Measurements from ENCODE around the gene NT5DC1.

The NT5DC1 gene

GRCh38 chr6:116127771-116128493 is 27.3 kb downstream of the NT5DC1 start:
- Mint-ChIP-seq H3K9me3 (no peaks in the 10 kb centered on the region), H3K4me1 (ENCODE audit: low read depth in 2 of 2) (no peaks in the 10 kb centered on the region), H3K36me3 (ENCODE audit: insufficient read depth) (peaks cover 7% of the 10 kb centered on the region), H3K4me3 (no peak overlapping the region), H3K27me3 (no peaks in the 10 kb centered on the region), H3K27ac (no peak overlapping the region)
- ATAC-seq (replicated peaks) (no peak), DNase-seq (no peak)

GRCh38 chr6:116133453-116133852 is 32.8 kb downstream of the NT5DC1 start:
- Mint-ChIP-seq H3K27me3 (no peaks in the 10 kb centered on the region), H3K36me3 (ENCODE audit: insufficient read depth) (peaks cover 8% of the 10 kb centered on the region), H3K4me3 (no peak overlapping the region), H3K4me1 (ENCODE audit: low read depth in 2 of 2) (peaks cover 22 to 28% of the 10 kb centered on the region in 2 donors), H3K9me3 (no peaks in the 10 kb centered on the region), H3K27ac (no peak overlapping the region)
- DNase-seq: no peak
- no peak for ATAC-seq (replicated peaks)

GRCh38 chr6:116136373-116136772 is 35.7 kb downstream of the NT5DC1 start:
- peak overlapping the region; percentile 84 to 88 for H3K27ac Mint-ChIP-seq
- no peaks in the 10 kb centered on the region for H3K9me3 Mint-ChIP-seq
- no peak for ATAC-seq (replicated peaks)
- peak overlapping the region; percentile 50 to 54 for H3K4me3 Mint-ChIP-seq
- no peaks in the 10 kb centered on the region for H3K27me3 Mint-ChIP-seq
- H3K36me3 Mint-ChIP-seq (ENCODE audit: insufficient read depth): peaks cover 11% of the 10 kb centered on the region
- H3K4me1 Mint-ChIP-seq (ENCODE audit: low read depth in 2 of 2): peaks cover 25 to 28% of the 10 kb centered on the region in 2 donors
- DNase-seq: no peak

- DNase-seq: peak; percentile 17 to 33 (median 29)
- peak overlapping the region; percentile 50 to 54 for H3K4me3 Mint-ChIP-seq
- H3K4me1 Mint-ChIP-seq (ENCODE audit: low read depth in 2 of 2): peaks cover 25 to 28% of the 10 kb centered on the region in 2 donors
- peak overlapping the region; percentile 84 to 88 for H3K27ac Mint-ChIP-seq
- H3K36me3 Mint-ChIP-seq (ENCODE audit: insufficient read depth): peaks cover 11% of the 10 kb centered on the region
- H3K27me3 Mint-ChIP-seq: no peaks in the 10 kb centered on the region
- no peaks in the 10 kb centered on the region for H3K9me3 Mint-ChIP-seq
- ATAC-seq (replicated peaks): peak; percentile 92
Observed at GRCh38 chr6:116136933-116137340, 36.3 kb downstream of the NT5DC1 start.

- H3K36me3 Mint-ChIP-seq (ENCODE audit: insufficient read depth): peaks cover 15% of the 10 kb centered on the region
- no peaks in the 10 kb centered on the region for H3K27me3 Mint-ChIP-seq
- peak overlapping the region; percentile 26 to 54 for H3K27ac Mint-ChIP-seq
- no peak for ATAC-seq (replicated peaks)
- H3K4me3 Mint-ChIP-seq: no peak overlapping the region
- peaks cover 17 to 18% of the 10 kb centered on the region in 2 donors for H3K4me1 Mint-ChIP-seq (ENCODE audit: low read depth in 2 of 2)
- H3K9me3 Mint-ChIP-seq: no peaks in the 10 kb centered on the region
- no peak for DNase-seq
Observed at GRCh38 chr6:116139917-116140316, 39.3 kb downstream of the NT5DC1 start.

- H3K27ac Mint-ChIP-seq: no peak overlapping the region
- H3K4me3 Mint-ChIP-seq: no peak overlapping the region
- no peaks in the 10 kb centered on the region for H3K27me3 Mint-ChIP-seq
- ATAC-seq (replicated peaks): no peak
- no peaks in the 10 kb centered on the region for H3K9me3 Mint-ChIP-seq
- no peak for DNase-seq
- peaks cover 3 to 5% of the 10 kb centered on the region in 2 donors for H3K4me1 Mint-ChIP-seq (ENCODE audit: low read depth in 2 of 2)
- peaks cover 11% of the 10 kb centered on the region for H3K36me3 Mint-ChIP-seq (ENCODE audit: insufficient read depth)
Observed at GRCh38 chr6:116144605-116145004, 44.0 kb downstream of the NT5DC1 start.

- no peaks in the 10 kb centered on the region for H3K27me3 Mint-ChIP-seq
Observed at GRCh38 chr6:116145803-116146675, 45.4 kb downstream of the NT5DC1 start.

GRCh38 chr6:116152620-116153019 is 52.0 kb downstream of the NT5DC1 start:
- Mint-ChIP-seq H3K27me3 (no peaks in the 10 kb centered on the region), H3K4me3 (no peak overlapping the region), H3K36me3 (ENCODE audit: insufficient read depth) (peaks cover 6% of the 10 kb centered on the region), H3K27ac (no peak overlapping the region), H3K9me3 (no peaks in the 10 kb centered on the region), H3K4me1 (ENCODE audit: low read depth in 2 of 2) (peaks cover 2% of the 10 kb centered on the region in 2 donors)
- no peak for DNase-seq
- ATAC-seq (replicated peaks): no peak

More at GRCh38 chr6:116145803-116146675, 45.4 kb downstream of the NT5DC1 start:
- Mint-ChIP-seq H3K4me1 (ENCODE audit: low read depth in 2 of 2) (peaks cover 2 to 3% of the 10 kb centered on the region in 2 donors), H3K9me3 (no peaks in the 10 kb centered on the region), H3K27ac (no peak overlapping the region), H3K36me3 (ENCODE audit: insufficient read depth) (peaks cover 13% of the 10 kb centered on the region), H3K4me3 (no peak overlapping the region)
- ATAC-seq (replicated peaks) (no peak), DNase-seq (no peak)

GRCh38 chr6:116154887-116155286 is 54.2 kb downstream of the NT5DC1 start:
- H3K27me3 Mint-ChIP-seq: no peaks in the 10 kb centered on the region

GRCh38 chr6:116156405-116157326 is 56.0 kb downstream of the NT5DC1 start:
- Mint-ChIP-seq H3K9me3 (no peaks in the 10 kb centered on the region), H3K4me3 (no peak overlapping the region), H3K27me3 (no peaks in the 10 kb centered on the region), H3K27ac (no peak overlapping the region), H3K36me3 (ENCODE audit: insufficient read depth) (no peaks in the 10 kb centered on the region), H3K4me1 (ENCODE audit: low read depth in 2 of 2) (no peaks in the 10 kb centered on the region)
- ATAC-seq (replicated peaks) (no peak), DNase-seq (no peak)

More at GRCh38 chr6:116154887-116155286, 54.2 kb downstream of the NT5DC1 start:
- ATAC-seq (replicated peaks): no peak
- no peaks in the 10 kb centered on the region for H3K4me1 Mint-ChIP-seq (ENCODE audit: low read depth in 2 of 2)
- no peak for DNase-seq
- H3K36me3 Mint-ChIP-seq (ENCODE audit: insufficient read depth): peaks cover 2% of the 10 kb centered on the region
- H3K4me3 Mint-ChIP-seq: no peak overlapping the region
- no peak overlapping the region for H3K27ac Mint-ChIP-seq
- no peaks in the 10 kb centered on the region for H3K9me3 Mint-ChIP-seq

- Mint-ChIP-seq H3K27ac (no peak overlapping the region), H3K4me3 (no peak overlapping the region), H3K9me3 (no peaks in the 10 kb centered on the region), H3K36me3 (ENCODE audit: insufficient read depth) (no peaks in the 10 kb centered on the region), H3K4me1 (ENCODE audit: low read depth in 2 of 2) (peaks cover 0 to 7% of the 10 kb centered on the region in 2 donors), H3K27me3 (no peaks in the 10 kb centered on the region)
- ATAC-seq (replicated peaks): no peak
- DNase-seq: no peak
Observed at GRCh38 chr6:116157391-116157790, 56.7 kb downstream of the NT5DC1 start.

- Mint-ChIP-seq H3K4me3 (no peak overlapping the region), H3K9me3 (peaks cover 0 to 6% of the 10 kb centered on the region in 2 donors), H3K4me1 (ENCODE audit: low read depth in 2 of 2) (peaks cover 4 to 13% of the 10 kb centered on the region in 2 donors), H3K27ac (no peak overlapping the region), H3K27me3 (no peaks in the 10 kb centered on the region), H3K36me3 (ENCODE audit: insufficient read depth) (no peaks in the 10 kb centered on the region)
- ATAC-seq (replicated peaks) (no peak), DNase-seq (no peak)
Observed at GRCh38 chr6:116158641-116159040, 58.0 kb downstream of the NT5DC1 start.
